ENCODE data around the gene TSPAN18.

The TSPAN18 gene

DNA sequence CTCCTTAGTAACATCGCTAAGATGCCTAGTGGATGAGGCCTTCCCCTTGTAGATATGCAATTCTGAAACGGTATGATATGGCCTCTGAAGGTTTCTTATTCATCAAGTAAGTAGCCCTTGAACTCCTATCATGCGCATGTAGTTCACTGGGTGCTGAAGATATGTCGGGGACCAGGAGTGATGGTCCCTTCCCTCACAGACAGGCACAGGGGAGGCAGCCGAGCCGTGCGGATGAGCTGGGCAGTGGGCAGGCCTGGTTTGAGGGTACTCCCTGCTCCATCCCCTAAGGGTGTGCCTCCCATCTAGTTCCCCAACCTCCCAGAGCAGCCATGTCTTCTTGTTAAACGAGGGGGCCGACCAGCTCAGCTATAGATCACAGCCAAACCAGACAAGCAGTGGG, 183.8 kb downstream of the TSPAN18 start:
- DNase-seq (ENCODE audit: insufficient read length, low spot score) (no peak), FAIRE-seq (no peak)
- TF ChIP-seq CTCF (IDR thresholded peaks at IDR 0.05; ENCODE audit: insufficient read depth, missing control alignments): no peak

DNA sequence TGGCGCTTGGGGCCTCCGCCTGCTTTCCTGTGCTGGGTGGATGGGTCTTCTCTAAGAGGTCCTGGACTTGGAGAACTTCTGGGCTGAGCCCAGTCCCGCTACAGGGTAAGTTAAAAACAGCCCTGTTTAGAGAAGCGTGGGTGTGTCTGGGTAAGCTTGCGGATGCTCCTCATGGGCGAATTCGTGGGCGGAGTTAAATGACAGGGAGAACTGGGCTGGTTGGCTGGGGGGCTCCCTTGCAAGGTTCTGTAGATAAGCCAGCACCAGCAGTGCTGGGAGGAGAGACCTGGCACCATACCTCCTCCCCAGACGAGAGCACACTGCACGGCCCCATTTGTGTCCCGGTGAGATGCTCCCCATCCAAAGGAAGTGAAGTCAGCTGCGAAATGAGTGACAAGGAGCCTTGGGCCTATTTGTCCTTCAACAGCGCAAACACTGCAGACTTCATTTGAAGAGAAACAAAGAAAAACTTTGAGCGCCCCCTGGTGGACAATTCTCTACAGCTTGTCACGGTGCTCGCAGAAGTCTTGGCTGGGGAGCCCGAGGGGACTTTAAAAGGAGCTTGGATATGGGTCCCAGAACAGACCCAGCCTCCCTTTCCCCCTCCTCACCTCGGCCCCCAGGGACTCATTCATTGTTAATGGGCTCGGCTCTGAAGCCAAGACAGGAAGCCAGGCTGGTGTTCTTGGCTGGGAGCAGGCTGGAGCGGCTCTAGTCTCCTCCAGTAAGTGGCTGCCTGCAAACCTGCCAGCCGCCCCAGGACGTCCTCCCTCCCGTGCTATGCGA, 184.5 kb downstream of the TSPAN18 start:
- peak; percentile 80 for TF ChIP-seq CTCF (IDR thresholded peaks at IDR 0.05; ENCODE audit: insufficient read depth, missing control alignments)
- FAIRE-seq: no peak

DNA sequence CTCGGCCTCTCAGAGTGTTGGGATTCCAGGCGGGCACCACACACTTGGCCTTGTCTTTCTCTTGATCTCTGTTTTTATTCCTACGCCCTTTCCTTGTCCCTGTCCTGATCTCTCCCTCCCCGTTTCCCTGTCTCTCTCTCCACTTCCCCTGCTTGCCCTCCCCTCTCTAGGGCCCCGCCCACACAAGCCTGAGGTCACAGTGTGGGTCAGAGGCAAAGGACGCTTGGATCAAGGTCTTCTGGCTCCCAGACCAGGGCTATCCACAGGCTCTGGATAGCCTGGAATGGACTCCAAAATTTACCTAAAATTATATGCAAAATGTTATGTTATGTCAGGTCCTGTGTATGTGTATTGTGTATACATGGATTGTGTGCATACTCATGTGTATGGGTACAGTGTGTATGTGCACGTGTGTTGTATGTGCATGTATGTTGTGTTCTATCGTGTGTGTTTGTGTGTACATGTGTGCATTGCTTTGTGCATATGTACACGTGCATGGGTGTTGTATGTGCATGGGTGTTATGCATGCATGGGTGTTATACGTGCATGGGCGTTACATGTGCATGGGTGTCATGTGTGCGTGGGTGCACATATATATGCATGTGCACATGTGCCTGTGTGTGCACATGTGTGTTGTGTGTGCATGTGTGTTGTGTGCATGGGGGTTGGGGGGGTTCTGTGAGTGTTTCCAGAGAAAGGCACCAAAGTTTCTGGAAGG, 185.7 kb downstream of the TSPAN18 start:
- DNase-seq (ENCODE audit: insufficient read length, low spot score) (no peak), FAIRE-seq (no peak)
- no peak for TF ChIP-seq CTCF (IDR thresholded peaks at IDR 0.05; ENCODE audit: insufficient read depth, missing control alignments)

More for the DNA sequence above, 184.5 kb downstream of the TSPAN18 start:
- DNase-seq (ENCODE audit: insufficient read length, low spot score): peak; percentile 93

DNA sequence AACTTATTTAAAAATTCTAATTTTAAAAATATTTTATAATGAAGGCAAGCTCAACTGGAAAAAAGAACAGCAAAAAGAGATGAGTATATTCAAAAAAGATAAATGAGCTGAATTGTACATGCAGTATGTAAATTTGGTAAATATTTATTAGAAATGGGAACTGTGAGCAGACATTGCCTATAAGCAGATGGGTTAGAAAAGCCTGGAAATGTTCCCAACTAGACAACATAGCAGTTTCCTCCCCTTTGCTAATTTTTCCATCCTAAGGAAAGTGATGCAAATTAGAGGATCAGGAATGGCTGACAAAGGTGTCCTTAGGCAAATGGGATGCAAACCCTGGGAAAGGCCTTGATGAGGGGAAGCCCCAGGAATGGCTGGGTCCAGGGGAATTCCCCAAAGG, 186.7 kb downstream of the TSPAN18 start:
- TF ChIP-seq CTCF (IDR thresholded peaks at IDR 0.05; ENCODE audit: insufficient read depth, missing control alignments): no peak
- no peak for DNase-seq (ENCODE audit: insufficient read length, low spot score)
- no peak for FAIRE-seq

DNA sequence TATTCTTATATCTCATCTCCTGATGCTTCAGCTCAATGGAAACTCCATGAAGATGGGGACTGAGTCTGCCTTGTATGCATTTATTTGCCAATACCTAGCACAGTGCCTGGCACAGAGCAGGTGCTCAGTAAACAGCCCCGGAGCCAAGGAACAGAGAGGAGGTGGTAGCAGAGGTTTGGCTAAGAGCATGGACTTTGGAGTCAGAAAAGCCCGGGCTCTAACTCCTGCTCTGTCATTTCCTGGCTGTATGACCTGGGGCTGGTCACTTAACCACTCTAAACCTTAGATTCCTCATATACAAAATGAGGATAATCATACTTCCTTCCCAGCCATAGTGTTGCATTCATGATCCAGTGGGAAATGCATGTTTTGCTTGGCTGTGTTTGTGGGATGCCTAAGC, 187.3 kb downstream of the TSPAN18 start:
- DNase-seq (ENCODE audit: insufficient read length, low spot score) (no peak), FAIRE-seq (no peak)
- no peak for TF ChIP-seq CTCF (IDR thresholded peaks at IDR 0.05; ENCODE audit: insufficient read depth, missing control alignments)

- DNase-seq (ENCODE audit: insufficient read length, low spot score): no peak
- no peak for TF ChIP-seq CTCF (IDR thresholded peaks at IDR 0.05; ENCODE audit: insufficient read depth, missing control alignments)
- no peak for FAIRE-seq
Observed at GRCh38 chr11:44915004-44915403, 188.2 kb downstream of the TSPAN18 start.

GRCh38 chr11:44915621-44916020, 188.9 kb downstream of the TSPAN18 start:
- DNase-seq (ENCODE audit: insufficient read length, low spot score) (no peak), FAIRE-seq (no peak)
- no peak for TF ChIP-seq CTCF (IDR thresholded peaks at IDR 0.05; ENCODE audit: insufficient read depth, missing control alignments)

Measured in D721Med (cell line).